Hepatic stellate cell (primary cell): Measurements from ENCODE around the gene PAK2.
"Not testable (repeated sequence)": the region's sequence is repeated elsewhere in the genome, so short reads cannot be mapped to it uniquely, and the experiment has no call there.

Experiments
- DNase-seq: peaks from one replicate; pipeline ENCODE4 v3.0.0; 2011; ENCODE audit warnings: low spot score

PAK2 gene

GRCh38 chr3:196739671-196740480 lies at the start of gene PAK2:
PAK2 (plus strand) TSS chr3:196739857; CDS start chr3:196782647, 42,790 bp downstream.
- DNase-seq, result peak; percentile 83

DNA sequence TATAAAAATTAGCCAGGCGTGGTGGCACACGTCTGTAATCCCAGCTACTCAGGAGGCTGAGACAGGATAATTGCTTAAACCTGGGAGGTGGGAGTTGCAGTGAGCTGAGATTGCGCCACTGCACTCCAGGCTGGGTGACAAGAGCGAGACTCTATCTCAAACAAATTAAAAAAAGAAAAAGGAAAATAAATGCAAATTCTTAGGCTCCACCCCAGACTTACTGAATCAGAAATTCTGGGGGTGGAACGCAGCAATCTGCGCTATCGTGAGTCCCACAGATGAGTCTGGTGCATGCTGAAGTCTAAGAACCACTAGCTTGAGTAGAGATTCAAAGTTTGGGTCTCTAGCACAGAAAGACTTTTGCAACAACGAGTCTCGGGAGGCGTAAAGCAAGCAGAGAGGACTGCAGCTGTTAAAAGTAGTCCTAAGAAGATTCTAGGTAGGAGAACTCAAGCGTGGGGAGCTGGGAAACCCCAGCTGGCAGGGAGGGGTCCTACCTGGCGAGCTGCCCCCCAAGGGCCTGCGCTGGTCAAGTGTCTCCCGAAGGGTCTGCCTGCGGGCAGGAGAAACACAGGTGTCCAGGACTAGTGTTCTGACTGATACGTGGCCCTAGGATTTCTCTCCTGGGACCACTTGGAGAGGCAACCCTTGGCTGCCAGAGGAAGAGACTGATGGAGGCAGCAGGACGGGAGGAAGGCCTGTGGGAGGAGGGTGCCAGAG lies 49.6 kb upstream of the PAK2 start:
- no peak for DNase-seq

- no peak for DNase-seq
Measured at GRCh38 chr3:196691386-196691785, 48.3 kb upstream of the PAK2 start.

DNA sequence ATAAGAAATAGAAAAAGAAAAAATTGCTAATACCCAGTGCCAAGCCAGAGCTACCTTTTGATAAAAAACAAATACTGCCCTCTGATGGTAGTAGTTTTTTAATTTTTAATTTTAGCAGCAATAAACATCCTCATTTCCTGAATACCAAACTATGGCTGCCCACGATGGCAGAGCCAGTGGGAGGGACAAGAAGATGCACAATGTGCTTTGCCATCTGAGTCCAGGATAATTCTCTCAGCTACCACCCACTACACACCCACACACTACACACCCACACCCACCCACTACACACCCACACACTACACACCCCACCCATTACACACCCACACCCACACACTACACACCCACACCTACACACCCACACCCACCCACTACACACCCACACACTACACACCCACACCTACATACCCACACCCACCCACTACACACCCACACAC lies 45.4 kb upstream of the PAK2 start:
- DNase-seq, result peak; percentile 50

- no peak for DNase-seq
Measured at GRCh38 chr3:196694941-196695848, 44.5 kb upstream of the PAK2 start.

- no peak for DNase-seq
Measured at GRCh38 chr3:196695849-196696226, 43.8 kb upstream of the PAK2 start.

DNA sequence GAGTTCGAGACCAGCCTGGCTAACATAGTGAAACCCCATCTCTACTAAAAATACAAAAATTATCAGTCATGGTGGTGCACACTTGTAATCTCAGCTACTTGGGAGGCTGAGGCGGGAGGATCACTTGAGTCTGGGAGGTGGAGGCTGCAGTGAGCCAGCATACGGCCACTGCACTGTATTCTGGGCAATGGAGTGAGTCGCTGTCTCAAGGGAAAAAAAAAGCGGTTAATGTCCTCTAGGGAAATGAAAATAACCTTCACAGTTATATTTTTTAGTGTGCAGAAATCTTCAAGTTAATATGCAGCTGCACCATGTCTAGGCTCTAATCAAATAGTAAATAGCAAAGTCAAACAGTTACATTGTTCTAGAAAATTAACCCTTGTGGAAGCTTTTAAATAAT lies 42.4 kb upstream of the PAK2 start:
- DNase-seq, result no peak

GRCh38 chr3:196699749-196700148 lies 39.9 kb upstream of the PAK2 start:
- DNase-seq, result no peak

GRCh38 chr3:196700801-196701200 lies 38.9 kb upstream of the PAK2 start:
- DNase-seq, result no peak

- DNase-seq, result no peak
Measured at GRCh38 chr3:196706327-196706726, 33.3 kb upstream of the PAK2 start.

DNA sequence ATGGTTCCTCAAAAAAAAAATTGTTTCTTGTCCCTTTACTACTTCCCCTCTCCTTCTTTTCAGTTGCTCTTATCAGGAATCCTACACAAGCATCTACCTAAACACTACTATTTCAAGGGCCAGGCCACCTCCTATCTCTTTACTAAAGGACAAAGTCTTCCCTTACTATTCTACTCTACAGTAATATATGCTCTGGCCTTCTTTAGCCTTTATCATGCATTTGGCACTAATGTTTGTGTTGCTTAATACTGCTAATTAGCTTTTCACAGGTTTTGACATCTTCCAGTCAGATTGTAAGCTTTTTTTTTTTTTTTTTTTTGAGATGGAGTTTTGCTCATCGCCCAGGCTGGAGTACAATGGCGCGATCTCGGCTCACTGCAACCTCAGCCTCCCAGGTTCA lies 32.9 kb upstream of the PAK2 start:
- DNase-seq, result no peak

- DNase-seq, result no peak
Measured at GRCh38 chr3:196707566-196707965, 32.1 kb upstream of the PAK2 start.

DNA sequence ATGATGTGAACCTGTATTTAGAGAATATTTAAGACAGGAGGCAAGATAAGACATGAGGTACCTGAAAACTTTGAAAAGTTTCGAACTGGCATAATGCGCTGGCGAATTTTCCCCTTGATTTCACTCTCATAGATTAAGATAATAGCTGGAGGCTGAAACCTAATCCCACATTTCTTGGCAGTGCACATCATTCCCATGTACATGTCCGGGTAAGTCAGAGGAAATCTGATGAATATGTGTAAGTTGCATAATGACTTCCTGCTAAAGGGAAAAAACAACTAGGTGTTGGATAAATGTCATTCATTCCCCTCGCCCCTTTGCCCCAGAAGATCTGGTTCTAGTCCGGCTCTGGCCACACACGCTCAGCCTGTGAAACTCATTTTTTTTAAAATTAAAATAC lies 31.2 kb upstream of the PAK2 start:
- DNase-seq, result no peak

DNA sequence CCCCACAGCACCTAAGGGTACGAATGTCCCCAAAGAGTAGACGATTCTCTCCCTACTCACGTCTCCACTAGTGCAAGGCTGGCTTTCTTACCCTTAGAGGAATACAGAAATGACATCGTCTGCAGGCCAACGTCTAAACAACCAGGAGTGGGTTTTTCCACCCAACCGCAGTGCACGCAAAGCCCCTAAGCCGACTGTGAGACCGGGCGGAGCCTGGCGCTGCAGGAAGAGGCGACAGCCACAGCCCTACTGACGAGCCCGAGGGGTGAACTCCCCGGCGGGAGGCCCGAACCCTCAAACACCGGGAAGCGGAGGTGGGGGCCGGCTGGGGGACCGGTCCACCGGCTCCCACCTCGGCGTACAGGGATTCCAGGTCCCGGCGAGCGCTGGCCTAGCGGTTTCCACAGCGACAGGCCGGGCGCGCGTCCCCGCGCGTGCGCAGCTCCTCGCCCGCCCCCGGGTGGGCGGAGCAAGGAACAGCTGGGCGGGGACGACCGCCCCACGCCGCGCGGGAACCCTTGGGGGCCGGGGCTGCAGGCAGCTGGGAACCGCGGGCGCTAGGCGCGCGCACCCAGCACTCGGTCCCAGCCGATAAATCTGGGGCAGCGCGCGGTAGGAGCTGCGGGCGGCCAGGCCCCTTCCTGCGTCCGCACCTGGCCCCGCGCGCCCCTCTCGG lies 27.7 kb upstream of the PAK2 start, which contains the start of the genes CEP19 and PIGX:
CEP19 (minus strand) TSS at position 413 of the 676 bp plus-strand sequence. CDS start 3,593 bp downstream, outside the sequence.
PIGX (plus strand) TSS at position 540 of the 676 bp plus-strand sequence.
- peak; percentile 95 for DNase-seq

DNA sequence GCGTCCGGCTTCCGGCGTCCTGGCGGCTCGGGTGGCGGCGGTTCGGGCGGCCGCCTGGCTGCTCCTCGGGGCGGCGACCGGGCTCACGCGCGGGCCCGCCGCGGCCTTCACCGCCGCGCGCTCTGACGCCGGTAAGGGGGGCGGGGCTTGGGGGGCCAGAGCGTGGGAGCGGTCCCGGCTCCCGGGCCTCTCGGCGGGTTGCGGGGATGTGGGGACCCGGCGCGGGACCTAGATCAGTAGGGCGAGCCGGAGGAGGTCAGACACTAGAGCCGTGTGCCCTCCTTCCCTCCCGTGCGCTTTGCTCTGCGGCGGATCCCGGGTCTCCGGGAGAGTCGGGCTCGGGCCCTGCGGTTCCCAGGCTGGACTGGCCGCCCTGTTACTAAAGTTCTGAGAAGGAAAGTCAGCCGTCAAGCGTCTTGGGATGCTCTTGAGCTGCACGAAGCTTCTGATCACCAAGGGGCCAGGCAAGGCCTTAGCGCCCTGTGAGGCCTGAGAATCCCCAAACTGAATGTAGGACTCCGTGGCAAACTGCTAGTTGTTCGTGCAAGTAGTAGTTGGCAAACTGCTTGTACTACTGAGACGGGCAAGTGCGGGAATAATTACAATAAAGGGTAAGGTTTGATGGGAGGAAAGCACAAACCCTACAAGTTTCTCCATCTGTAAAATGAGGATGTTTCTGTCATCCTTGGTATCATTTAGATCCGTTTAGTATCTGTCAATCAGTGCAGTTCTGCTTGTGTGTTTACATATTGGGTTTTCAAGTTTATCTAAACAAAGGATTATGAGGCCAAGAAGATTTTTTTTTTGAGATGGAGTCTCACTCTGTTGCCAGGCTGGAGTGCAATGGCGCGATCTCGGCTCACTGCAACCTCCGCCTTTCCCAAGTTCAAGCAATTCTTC lies 26.9 kb upstream of the PAK2 start:
- peak; percentile 62 for DNase-seq

DNA sequence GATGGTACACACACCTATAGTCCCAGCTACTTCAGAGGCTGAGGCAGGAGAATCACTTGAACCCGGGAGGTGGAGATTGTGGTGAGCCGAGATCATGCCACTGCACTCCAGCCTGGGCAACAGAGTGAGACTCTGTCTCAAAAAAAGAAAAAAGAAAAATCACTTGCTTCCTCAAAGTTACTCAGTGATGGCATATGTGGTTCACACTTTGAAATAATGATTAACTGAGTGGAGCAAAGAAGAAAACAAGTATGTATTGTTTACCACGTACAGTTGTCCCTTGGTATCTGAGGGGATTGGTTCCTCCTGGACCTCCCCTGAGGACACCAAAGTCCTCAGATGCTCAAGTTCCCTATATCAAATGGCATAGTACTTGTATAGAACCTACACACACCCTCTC lies 22.5 kb upstream of the PAK2 start:
- DNase-seq, result not testable (repeated sequence)

DNA sequence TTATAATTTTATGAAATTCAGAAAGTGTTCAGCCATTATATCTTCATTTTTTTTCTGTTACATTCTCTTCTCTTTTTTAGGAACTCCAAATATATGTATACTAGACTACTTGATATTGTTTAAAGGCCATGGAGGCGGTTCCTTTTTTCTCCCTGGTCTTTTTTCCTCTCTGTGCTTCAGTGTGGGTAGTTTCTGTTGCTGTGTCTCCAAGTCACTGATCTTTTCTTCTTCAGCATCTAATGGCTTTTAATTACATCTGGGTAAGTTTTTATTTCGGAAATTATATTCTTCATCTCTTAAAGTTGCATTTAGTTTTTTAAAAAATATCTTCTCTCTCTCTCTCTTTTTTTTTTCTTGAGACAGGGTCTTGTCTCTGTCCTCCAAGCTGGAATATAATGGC lies 18.6 kb upstream of the PAK2 start:
- no peak for DNase-seq

GRCh38 chr3:196726788-196727675 lies 12.6 kb upstream of the PAK2 start:
- DNase-seq, result peak; percentile 47

- DNase-seq, result no peak
Measured at GRCh38 chr3:196735751-196736150, 3.9 kb upstream of the PAK2 start.
